Psoas muscle (tissue), 8 donors: Measurements from ENCODE around the gene CCN5. TPM values are rescaled to one million over a fixed set of nuclear protein-coding genes. Genes with fewer than 3 reads are reported as not detected.
A peak's percentile ranks its signal among the peaks of the same experiment; 100 is the strongest.

Source experiments
- ATAC-seq, 4 donors: fragments of 200-7000 bp; cut with Tn5 transposase; one replicate each; pipeline ENCODE4 v1.9.1; 2020; ENCODE audit warnings: moderate library complexity in 3 of 4, mild to moderate bottlenecking in 2 of 4
- DNase-seq, 2 donors: peaks; one replicate each; pipeline ENCODE4 v3.0.0-alpha.2; 2020
- H3K27ac ChIP-seq: fragments of 200-600 bp; one replicate; pipeline ENCODE4 v1.8.0; 2022
- H3K27me3 ChIP-seq, 3 donors: fragments of 200-600 bp in 1 of 3; one replicate each; pipeline versions ENCODE4 v1.6.1 to v1.8.0; 2013 to 2022; ENCODE audit warnings: low read length in 2 of 3, mild to moderate bottlenecking in 2 of 3, moderate library complexity in 1 of 3; ENCODE audit not compliant: insufficient read depth in 3 of 3
- H3K36me3 ChIP-seq, 2 donors: fragments of 200-600 bp in 1 of 2; one replicate each; pipeline versions ENCODE4 v1.6.1 to v1.8.0; 2013 to 2022; ENCODE audit warnings: low read depth in 1 of 2, mild to moderate bottlenecking in 1 of 2, moderate library complexity in 1 of 2; ENCODE audit not compliant: insufficient read depth in 1 of 2
- H3K4me1 ChIP-seq: fragments of 200-600 bp; one replicate; pipeline ENCODE4 v1.8.0; 2022
- H3K4me3 ChIP-seq: fragments of 200-600 bp; one replicate; pipeline ENCODE4 v1.8.0; 2022; ENCODE audit warnings: mild to moderate bottlenecking
- H3K9me3 ChIP-seq: fragments of 200-600 bp; one replicate; pipeline ENCODE4 v1.8.0; 2022
- CTCF ChIP-seq: fragments of 200-600 bp; IDR thresholded peaks from one replicate; pipeline ENCODE4 v1.8.0; 2022; ENCODE audit warnings: antibody characterized with exemption
- WGBS, 3 donors: extraction: QIAGEN DNeasy Blood & Tissue Kit; methylation state at CpG; one replicate each; pipeline versions ENCODE4 v1.1.6 to v1.1.7; 2013; 5-methylcytosine and 5-hydroxymethylcytosine counted together
- intact Hi-C, 2 donors: fragments of 100-400 bp; cut with DNase I; formaldehyde crosslinking; loops; one replicate each; pipeline versions ENCODE4 v1.11.0 to v1.14.2; 2022
- polyA plus RNA-seq, 3 donors: library from polyadenylated mRNA; stranded (reverse); fragments of 200-250 nt; gene quantifications; one replicate each; pipeline ENCODE4 v1.2.3, GENCODE V29; 2013
- total RNA-seq, 4 donors: library from RNA; stranded (reverse); fragmentation: NEBNext Ultra II Directional in 2 of 4; extraction: Animal tissue kit (Norgen Biotek cat#: 25700) in 2 of 4; gene quantifications; one replicate each; pipeline versions ENCODE4 v1.2.1 to v1.2.4, GENCODE V29; 2021 to 2023
- donor health status: healthy with polysubstance abuse.
- donor health status: DM: no; HTN: no; CAD: no; lungs with moderate emphysema.
- donor health status: Bipolar disorder and iron deficiency.
- donor health status: healthy.
- donor health status: DM: yes; HTN: yes; CAD: no.
- donor health status: DM: no; HTN: no; CAD: no.
- donor health status: DM: no; HTN: no; CAD: no.
- donor health status: DM: yes; HTN: yes; CAD: no.

CCN5 gene
- total and polyA plus RNA-seq, 7 donors, result 3.3 to 20.9 (median 9.6) TPM

DNA sequence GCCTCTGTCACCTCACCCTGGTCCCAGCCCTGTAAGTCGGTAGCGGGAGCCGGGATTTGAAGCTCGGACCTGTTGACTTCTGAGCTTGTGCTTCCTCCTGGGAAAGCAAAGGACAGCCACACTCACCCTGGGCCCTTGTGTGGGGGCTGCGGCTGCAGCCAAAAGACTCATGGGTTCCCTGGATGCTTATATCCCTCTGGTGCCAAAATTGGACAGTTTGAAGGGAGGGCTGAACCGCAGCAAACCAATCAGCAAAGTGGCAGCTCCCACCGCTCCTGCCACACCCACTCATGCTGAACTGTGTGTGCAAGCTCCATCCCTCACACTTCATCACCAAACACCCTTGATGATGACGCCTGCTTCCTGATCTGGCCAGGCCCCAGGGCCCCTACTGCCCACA lies 3.9 kb upstream of the CCN5 start:
- TF ChIP-seq CTCF, result no peak
- no peaks in the 10 kb centered on the region for H3K27me3 ChIP-seq
- H3K27ac ChIP-seq, result no peak overlapping the region
- no peaks in the 10 kb centered on the region for H3K36me3 ChIP-seq
- no peak for ATAC-seq
- H3K9me3 ChIP-seq, result no peaks in the 10 kb centered on the region
- DNase-seq, result no peak
- intact Hi-C loops, result no loop called here
- 88 to 92% (median 91%) methylated on average over 8 of the region's 8 CpGs for WGBS, 3 donors
- peaks cover 30% of the 10 kb centered on the region for H3K4me1 ChIP-seq
- H3K4me3 ChIP-seq, result no peak overlapping the region

DNA sequence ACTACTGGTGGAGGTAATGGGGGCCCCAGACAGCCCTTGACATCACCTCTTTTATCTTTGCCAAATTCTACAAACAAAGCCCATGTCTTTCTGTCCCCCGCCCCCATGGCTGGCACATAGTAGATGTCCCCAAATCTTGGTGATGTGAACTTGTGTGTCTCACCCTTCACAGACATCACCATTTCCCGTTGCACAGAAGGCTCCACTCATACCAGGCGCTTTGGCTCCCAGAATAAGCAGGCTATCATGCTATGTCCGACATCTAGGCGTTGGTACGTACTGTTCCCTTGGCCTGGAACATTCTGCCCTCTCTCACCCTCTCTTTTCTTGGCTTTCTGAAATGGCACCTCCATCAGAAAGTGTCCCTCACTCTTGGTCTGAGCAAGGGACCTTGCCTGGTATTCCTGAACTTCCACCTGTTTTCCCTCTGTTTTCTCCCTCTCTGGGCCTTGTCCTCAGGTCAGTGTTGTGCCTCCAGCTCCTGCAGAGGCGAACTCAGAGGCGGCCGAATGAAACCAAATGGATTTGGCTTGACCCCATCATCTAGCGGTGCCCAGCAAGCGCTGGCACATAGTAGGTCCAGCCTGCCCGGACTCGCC lies 968 bp upstream of the CCN5 start:
- H3K36me3 ChIP-seq, result no peaks in the 10 kb centered on the region
- intact Hi-C loops, result no loop called here
- TF ChIP-seq CTCF, result no peak
- H3K27ac ChIP-seq, result peak overlapping the region; percentile 65
- ATAC-seq (peak; percentile 59 to 91 (median 82)), DNase-seq (peak in 1 of 2 donors; percentile 51)
- H3K4me3 ChIP-seq, result peak overlapping the region; percentile 53
- H3K9me3 ChIP-seq, result no peaks in the 10 kb centered on the region
- H3K4me1 ChIP-seq, result peaks cover 24% of the 10 kb centered on the region
- 20 to 40% (median 23%) methylated on average over 13 of the region's 13 CpGs for WGBS, 3 donors
- no peaks in the 10 kb centered on the region for H3K27me3 ChIP-seq

DNA sequence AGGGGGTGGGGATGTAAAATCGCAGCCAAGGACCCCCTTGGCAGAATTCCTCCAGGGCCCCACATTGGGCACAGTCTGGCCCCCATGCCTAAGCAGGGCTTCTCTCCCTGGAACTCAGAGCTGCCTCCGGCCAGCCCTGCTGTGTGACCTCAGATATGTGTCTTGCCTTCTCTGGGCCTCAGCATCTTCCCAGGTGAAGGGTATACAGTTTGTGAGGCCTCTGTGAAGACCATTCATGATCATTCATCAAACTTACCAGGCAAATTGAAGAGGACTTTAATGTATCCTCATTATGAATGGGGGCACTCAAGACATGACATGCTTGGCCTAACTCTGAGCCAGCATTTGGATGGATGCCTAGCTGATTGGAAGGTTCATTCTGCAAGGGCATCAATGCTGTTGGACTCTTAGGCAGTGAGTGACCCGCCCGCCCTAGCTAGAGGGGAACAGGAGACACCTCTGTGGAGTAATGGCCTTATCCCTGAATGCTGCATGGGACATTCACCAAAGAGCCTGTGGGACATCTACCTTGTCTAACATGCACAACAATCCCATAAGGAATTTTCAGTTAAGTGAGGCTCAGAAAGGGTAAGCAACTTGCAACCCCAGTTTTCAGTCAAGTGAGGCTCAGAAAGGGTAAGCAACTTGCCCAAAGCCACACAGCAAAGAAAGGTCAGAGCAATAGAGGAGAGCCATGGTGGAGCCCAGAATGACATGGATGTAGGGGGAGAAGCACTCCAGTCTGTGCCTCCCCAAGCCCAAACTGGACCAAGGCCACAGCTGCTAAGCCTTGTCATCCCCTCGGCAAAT lies 535 bp downstream of the CCN5 start:
- no peaks in the 10 kb centered on the region for H3K36me3 ChIP-seq
- intact Hi-C loops, result no loop called here
- DNase-seq (peak in 1 of 2 donors; percentile 48), ATAC-seq (no peak)
- WGBS, 3 donors, result 69 to 75% (median 75%) methylated on average over 5 of the region's 5 CpGs
- peak overlapping the region; percentile 25 for H3K27ac ChIP-seq
- peak overlapping the region; percentile 53 for H3K4me3 ChIP-seq
- H3K4me1 ChIP-seq, result peaks cover 24% of the 10 kb centered on the region
- no peak for TF ChIP-seq CTCF
- no peaks in the 10 kb centered on the region for H3K9me3 ChIP-seq
- no peaks in the 10 kb centered on the region for H3K27me3 ChIP-seq

DNA sequence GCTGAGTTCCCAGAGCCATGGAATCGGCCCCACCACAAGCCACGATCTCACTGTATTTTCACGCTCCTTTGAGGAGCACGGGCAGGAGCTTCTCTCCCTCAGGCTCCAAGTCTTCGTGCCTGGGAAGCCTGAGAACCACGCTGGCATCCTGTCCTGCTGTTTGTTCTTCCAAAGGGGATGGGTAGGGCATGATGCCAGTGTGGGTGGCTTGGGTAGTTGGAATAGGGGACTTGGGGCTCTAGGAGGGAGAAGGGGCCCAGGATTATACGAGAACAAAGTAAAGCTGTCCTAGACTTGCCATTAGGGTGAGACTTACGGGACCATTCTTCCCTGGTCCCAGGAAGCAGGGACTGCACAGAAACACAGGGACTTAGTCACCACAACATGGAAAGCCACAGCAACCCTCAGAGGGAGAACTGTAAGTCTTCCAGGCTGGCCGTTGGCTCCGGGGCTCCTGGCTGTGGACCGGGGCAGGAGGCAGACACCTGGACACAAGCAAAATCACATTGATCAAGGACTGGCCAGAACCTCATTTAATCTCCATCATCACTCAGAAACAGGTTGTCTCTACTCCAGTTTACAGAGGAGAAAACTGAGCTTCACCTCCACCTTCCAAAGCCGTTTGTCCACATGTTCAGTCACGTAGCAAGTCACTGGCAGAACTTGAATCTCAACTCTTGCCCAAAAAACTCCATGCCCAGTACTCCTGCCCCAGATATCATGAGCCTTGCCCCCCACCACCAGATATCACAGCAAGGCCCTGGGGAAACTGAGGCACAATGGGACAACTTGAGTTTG lies 1.3 kb downstream of the CCN5 start:
- H3K4me1 ChIP-seq, result peaks cover 24% of the 10 kb centered on the region
- 51 to 66% (median 59%) methylated on average over 13 of the region's 13 CpGs for WGBS, 3 donors

More for the DNA sequence above, 1.3 kb downstream of the CCN5 start:
- DNase-seq, result peak in 1 of 2 donors; percentile 52
- ATAC-seq, result no peak
- Histone ChIP-seq H3K27me3 (no peaks in the 10 kb centered on the region), H3K36me3 (no peaks in the 10 kb centered on the region), H3K9me3 (no peaks in the 10 kb centered on the region), H3K4me3 (peak overlapping the region; percentile 53), H3K27ac (peak overlapping the region; percentile 25)
- TF ChIP-seq CTCF, result no peak
- intact Hi-C loops, result no loop called here
